Measurements from ENCODE around the gene THRAP3.

The THRAP3 gene

GRCh38 chr1:36199934-36200741 lies 24.1 kb upstream of the THRAP3 start:
- Histone ChIP-seq H4K8ac (ENCODE audit: low read depth, low read length) (no peak overlapping the region), H2BK5ac (ENCODE audit: low read depth, low read length, poor library complexity) (no peak overlapping the region), H3K79me1 (ENCODE audit: low read length) (no peaks in the 10 kb centered on the region), H3K23ac (ENCODE audit: low read length) (no peak overlapping the region), H3K36me3 (ENCODE audit: control insufficient read depth in 1 of 2, insufficient read depth in 2 of 2, low read length in 2 of 2) (peaks cover 0 to 2% of the 10 kb centered on the region in 2 experiments), H3K9ac (ENCODE audit: low read length) (no peak overlapping the region), H2AK5ac (ENCODE audit: low read length) (no peak overlapping the region), H3K18ac (ENCODE audit: low read length) (no peak overlapping the region), H4K91ac (ENCODE audit: low read depth, low read length) (no peak overlapping the region), H2AFZ (ENCODE audit: insufficient read depth, low read length, poor library complexity) (no peak overlapping the region), H3K79me2 (ENCODE audit: control insufficient read depth, insufficient read depth, low read length, poor library complexity) (no peaks in the 10 kb centered on the region), H2BK12ac (ENCODE audit: low read length) (no peak overlapping the region), H3K4me1 (ENCODE audit: control insufficient read depth in 1 of 2, insufficient read depth in 2 of 2, low read length in 2 of 2) (no peaks in the 10 kb centered on the region), H3K9me3 (ENCODE audit: insufficient read depth, low read depth, low read length) (no peaks in the 10 kb centered on the region), H3K27ac (ENCODE audit: low read depth, low read length) (no peak overlapping the region), H3K4ac (ENCODE audit: low read depth, low read length) (no peak overlapping the region), H3K14ac (ENCODE audit: low read length) (no peak overlapping the region), H3K27me3 (ENCODE audit: insufficient read depth, low read length) (no peaks in the 10 kb centered on the region), H2BK120ac (ENCODE audit: insufficient read depth, low read length, poor library complexity) (no peak overlapping the region), H4K12ac (ENCODE audit: low read depth, low read length) (no peak overlapping the region), H3K4me2 (ENCODE audit: low read length) (no peak overlapping the region), H3K4me3 (ENCODE audit: low read depth, low read length) (no peak overlapping the region)
- WGBS (ENCODE audit: extremely low coverage, insufficient coverage, insufficient read length) = no CpG with 5 or more reads among the region's 13 CpGs
- DNase-seq = no peak

GRCh38 chr1:36203027-36203553 lies 21.2 kb upstream of the THRAP3 start:
- WGBS (ENCODE audit: extremely low coverage, insufficient coverage, insufficient read length) = no CpG with 5 or more reads among the region's 3 CpGs

GRCh38 chr1:36203554-36204346 lies 20.5 kb upstream of the THRAP3 start:
- Histone ChIP-seq H3K18ac (ENCODE audit: low read length) (no peak overlapping the region), H4K8ac (ENCODE audit: low read depth, low read length) (peak overlapping the region; percentile 28), H3K4me2 (ENCODE audit: low read length) (no peak overlapping the region), H3K79me1 (ENCODE audit: low read length) (no peaks in the 10 kb centered on the region), H2BK120ac (ENCODE audit: insufficient read depth, low read length, poor library complexity) (no peak overlapping the region), H3K79me2 (ENCODE audit: control insufficient read depth, insufficient read depth, low read length, poor library complexity) (no peaks in the 10 kb centered on the region), H3K27ac (ENCODE audit: low read depth, low read length) (no peak overlapping the region), H3K23ac (ENCODE audit: low read length) (no peak overlapping the region), H4K12ac (ENCODE audit: low read depth, low read length) (no peak overlapping the region), H3K9me3 (ENCODE audit: insufficient read depth, low read depth, low read length) (no peaks in the 10 kb centered on the region), H2BK5ac (ENCODE audit: low read depth, low read length, poor library complexity) (no peak overlapping the region), H2AK5ac (ENCODE audit: low read length) (no peak overlapping the region), H3K4me3 (ENCODE audit: low read depth, low read length) (no peak overlapping the region), H2AFZ (ENCODE audit: insufficient read depth, low read length, poor library complexity) (no peak overlapping the region), H3K9ac (ENCODE audit: low read length) (no peak overlapping the region), H3K27me3 (ENCODE audit: insufficient read depth, low read length) (no peaks in the 10 kb centered on the region), H3K4me1 (ENCODE audit: control insufficient read depth in 1 of 2, insufficient read depth in 2 of 2, low read length in 2 of 2) (no peaks in the 10 kb centered on the region), H4K91ac (ENCODE audit: low read depth, low read length) (no peak overlapping the region), H3K36me3 (ENCODE audit: control insufficient read depth in 1 of 2, insufficient read depth in 2 of 2, low read length in 2 of 2) (no peaks in the 10 kb centered on the region), H3K14ac (ENCODE audit: low read length) (no peak overlapping the region), H2BK12ac (ENCODE audit: low read length) (peak overlapping the region; percentile 19), H3K4ac (ENCODE audit: low read depth, low read length) (no peak overlapping the region)
- WGBS (ENCODE audit: extremely low coverage, insufficient coverage, insufficient read length) = no CpG with 5 or more reads among the region's 10 CpGs
- DNase-seq = no peak

More at GRCh38 chr1:36203027-36203553, 21.2 kb upstream of the THRAP3 start:
- Histone ChIP-seq H3K27me3 (ENCODE audit: insufficient read depth, low read length) (no peaks in the 10 kb centered on the region), H2AK5ac (ENCODE audit: low read length) (no peak overlapping the region), H3K79me1 (ENCODE audit: low read length) (no peaks in the 10 kb centered on the region), H3K36me3 (ENCODE audit: control insufficient read depth in 1 of 2, insufficient read depth in 2 of 2, low read length in 2 of 2) (no peaks in the 10 kb centered on the region), H3K4me3 (ENCODE audit: low read depth, low read length) (no peak overlapping the region), H3K4me1 (ENCODE audit: control insufficient read depth in 1 of 2, insufficient read depth in 2 of 2, low read length in 2 of 2) (no peaks in the 10 kb centered on the region), H2BK12ac (ENCODE audit: low read length) (no peak overlapping the region), H3K18ac (ENCODE audit: low read length) (no peak overlapping the region), H2BK5ac (ENCODE audit: low read depth, low read length, poor library complexity) (no peak overlapping the region), H3K9ac (ENCODE audit: low read length) (no peak overlapping the region), H3K14ac (ENCODE audit: low read length) (no peak overlapping the region), H3K9me3 (ENCODE audit: insufficient read depth, low read depth, low read length) (no peaks in the 10 kb centered on the region), H3K79me2 (ENCODE audit: control insufficient read depth, insufficient read depth, low read length, poor library complexity) (no peaks in the 10 kb centered on the region), H3K4me2 (ENCODE audit: low read length) (no peak overlapping the region), H3K27ac (ENCODE audit: low read depth, low read length) (no peak overlapping the region), H2BK120ac (ENCODE audit: insufficient read depth, low read length, poor library complexity) (no peak overlapping the region), H4K91ac (ENCODE audit: low read depth, low read length) (no peak overlapping the region), H4K8ac (ENCODE audit: low read depth, low read length) (no peak overlapping the region), H2AFZ (ENCODE audit: insufficient read depth, low read length, poor library complexity) (no peak overlapping the region), H3K23ac (ENCODE audit: low read length) (no peak overlapping the region), H4K12ac (ENCODE audit: low read depth, low read length) (no peak overlapping the region), H3K4ac (ENCODE audit: low read depth, low read length) (no peak overlapping the region)
- no peak for DNase-seq

- no peak for DNase-seq
- Histone ChIP-seq H3K4me1 (ENCODE audit: control insufficient read depth in 1 of 2, insufficient read depth in 2 of 2, low read length in 2 of 2) (no peaks in the 10 kb centered on the region), H3K79me1 (ENCODE audit: low read length) (no peaks in the 10 kb centered on the region), H3K9me3 (ENCODE audit: insufficient read depth, low read depth, low read length) (no peaks in the 10 kb centered on the region), H4K12ac (ENCODE audit: low read depth, low read length) (no peak overlapping the region), H4K8ac (ENCODE audit: low read depth, low read length) (no peak overlapping the region), H2BK12ac (ENCODE audit: low read length) (no peak overlapping the region), H3K4ac (ENCODE audit: low read depth, low read length) (no peak overlapping the region), H2BK5ac (ENCODE audit: low read depth, low read length, poor library complexity) (no peak overlapping the region), H3K27me3 (ENCODE audit: insufficient read depth, low read length) (no peaks in the 10 kb centered on the region), H2AFZ (ENCODE audit: insufficient read depth, low read length, poor library complexity) (no peak overlapping the region), H3K79me2 (ENCODE audit: control insufficient read depth, insufficient read depth, low read length, poor library complexity) (no peaks in the 10 kb centered on the region), H2AK5ac (ENCODE audit: low read length) (no peak overlapping the region), H3K27ac (ENCODE audit: low read depth, low read length) (no peak overlapping the region), H3K14ac (ENCODE audit: low read length) (no peak overlapping the region), H2BK120ac (ENCODE audit: insufficient read depth, low read length, poor library complexity) (no peak overlapping the region), H4K91ac (ENCODE audit: low read depth, low read length) (no peak overlapping the region), H3K4me3 (ENCODE audit: low read depth, low read length) (no peak overlapping the region), H3K9ac (ENCODE audit: low read length) (no peak overlapping the region), H3K36me3 (ENCODE audit: control insufficient read depth in 1 of 2, insufficient read depth in 2 of 2, low read length in 2 of 2) (no peaks in the 10 kb centered on the region), H3K23ac (ENCODE audit: low read length) (no peak overlapping the region), H3K4me2 (ENCODE audit: low read length) (no peak overlapping the region), H3K18ac (ENCODE audit: low read length) (no peak overlapping the region)
- no CpG with 5 or more reads among the region's 6 CpGs for WGBS (ENCODE audit: extremely low coverage, insufficient coverage, insufficient read length)
These were observed 19.8 kb upstream of the THRAP3 start for GRCh38 chr1:36204347-36204909.

All from trophoblast cell (in vitro differentiated cells and primary cell).